Erythroblast (primary cell): ENCODE results near the gene FAM117A.

Experiments used
- GATA1 ChIP-seq: IDR thresholded peaks from 2 replicates; pipeline ENCODE4 v1.6.1; 2011; ENCODE audit warnings: low read depth, mild to moderate bottlenecking, control low read depth, low read length, moderate library complexity
- POLR2A ChIP-seq: IDR thresholded peaks from 2 replicates; pipeline ENCODE4 v1.6.1; 2011; ENCODE audit warnings: mild to moderate bottlenecking, low read length

DNA sequence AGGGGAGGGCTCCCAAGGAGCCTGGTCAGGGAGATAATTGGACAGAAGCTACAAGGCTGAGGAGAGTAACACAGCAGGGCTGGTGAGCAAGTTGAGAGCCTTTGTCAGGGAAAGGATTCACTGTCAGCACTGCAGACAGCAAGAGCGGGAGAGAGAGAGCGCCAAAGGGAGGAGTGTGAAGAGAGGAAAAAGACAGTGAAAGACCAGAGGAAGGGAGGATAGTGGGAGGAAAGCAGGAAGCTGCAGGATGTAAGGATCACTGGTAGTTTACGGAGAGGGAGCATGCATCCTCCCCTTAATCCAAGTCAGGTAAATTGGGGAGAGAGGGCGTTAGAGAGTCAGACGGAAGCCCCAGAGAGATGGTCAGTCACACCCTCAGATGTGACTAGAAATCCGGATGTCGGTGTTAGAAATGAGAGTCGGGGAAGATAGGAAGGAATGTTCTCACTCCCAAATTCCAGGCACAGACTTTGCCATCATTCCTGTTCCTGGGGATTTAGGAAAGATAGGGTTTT, 72.2 kb downstream of the FAM117A start:
- TF ChIP-seq POLR2A (no peak), GATA1 (no peak)
